GM12878 (cell line): Measurements from ENCODE around the gene EML1. TPM values are rescaled to one million over a fixed set of nuclear protein-coding genes. Genes with fewer than 3 reads are reported as not detected.

Source experiments
- ATAC-seq: fragments of 200-7000 bp; cut with Tn5 transposase; 3 replicates; pipeline ENCODE4 v1.9.1; 2020; ENCODE audit warnings: mild to moderate bottlenecking, moderate library complexity
- BruUV-seq: library from RNA; stranded (reverse); fragments of 400-500 nt; replicated peaks from 2 replicates; lab custom pipeline; 2021; lab: Mats Ljungman, UMichigan
- CTCF ChIA-PET: fragments of 300-600 bp; sonication (Branson Sonifier 250); formaldehyde crosslinking; extraction: SDS; loops from one replicate; lab custom pipeline; 2021; ENCODE audit warnings: inconsistent platforms; lab: Yijun Ruan, JAX
- POLR2A ChIA-PET: fragments of 350-600 bp; formaldehyde crosslinking; extraction: SDS; loops from one replicate; lab custom pipeline; 2021; ENCODE audit warnings: inconsistent platforms; lab: Charles Lee
- RAD21 ChIA-PET: fragments of 300-600 bp; sonication (Branson Sonifier 250); formaldehyde crosslinking; loops from one replicate; lab custom pipeline; 2023; ENCODE audit warnings: antibody characterized with exemption; ENCODE audit not compliant: unreplicated experiment; lab: Charles Lee
- SMC1A ChIA-PET: fragments of 300-600 bp; sonication (Branson Sonifier 250); formaldehyde crosslinking; loops from one replicate; lab custom pipeline; 2023; ENCODE audit not compliant: unreplicated experiment, uncharacterized antibody; lab: Charles Lee
- DNase-seq: peaks from one replicate; pipeline ENCODE4 v3.0.0-alpha.2; 2011; ENCODE audit warnings: low read depth, low spot score
- FAIRE-seq: peaks from 3 replicates; lab custom pipeline; 2011; peaks lifted over from hg19 to GRCh38; lab: Jason Lieb, UNC
- H2AFZ ChIP-seq: 2 replicates; pipeline ENCODE4 v1.6.0; 2011; ENCODE audit warnings: low read depth, low read length, control low read depth; ENCODE audit not compliant: control insufficient read depth
- H3K27ac ChIP-seq: 2 replicates; pipeline ENCODE4 v1.5.1; 2011; ENCODE audit warnings: control low read depth; ENCODE audit not compliant: control insufficient read depth, insufficient read depth
- H3K27me3 ChIP-seq, 2 experiments: replicated peaks in 1 of 2; 2 replicates each; pipeline versions ENCODE4 v1.6.0 to v1.6.1; 2011; ENCODE audit warnings: low read length in 1 of 2; ENCODE audit not compliant: control insufficient read depth in 2 of 2, insufficient read depth in 2 of 2
- H3K36me3 ChIP-seq, 2 experiments: 2 replicates each; pipeline ENCODE4 v1.5.1; 2011; ENCODE audit warnings: low read length in 1 of 2; ENCODE audit not compliant: control insufficient read depth in 2 of 2, insufficient read depth in 2 of 2
- H3K4me1 ChIP-seq: 2 replicates; pipeline ENCODE4 v1.6.1; 2011; ENCODE audit warnings: mild to moderate bottlenecking, low read length, moderate library complexity, mixed read lengths; ENCODE audit not compliant: control insufficient read depth, insufficient read depth
- H3K4me2 ChIP-seq: 2 replicates; pipeline ENCODE4 v1.6.0; 2011; ENCODE audit warnings: control low read depth; ENCODE audit not compliant: control insufficient read depth, insufficient read depth
- H3K4me3 ChIP-seq: fragments of 200-600 bp; sonication (generic); 2 replicates; pipeline ENCODE4 v1.5.1; 2016
- H3K79me2 ChIP-seq: 2 replicates; pipeline ENCODE4 v1.6.0; 2011; ENCODE audit warnings: low read length; ENCODE audit not compliant: control insufficient read depth, insufficient read depth
- H3K9ac ChIP-seq: 2 replicates; pipeline ENCODE4 v1.8.0; 2011; ENCODE audit warnings: low read length, control low read depth, mixed read lengths; ENCODE audit not compliant: control insufficient read depth, insufficient read depth
- H3K9me3 ChIP-seq: replicated peaks from 3 replicates; pipeline ENCODE4 v1.5.1; 2011; ENCODE audit warnings: mild to moderate bottlenecking, low read length; ENCODE audit not compliant: control insufficient read depth, insufficient read depth
- H4K20me1 ChIP-seq: 2 replicates; pipeline ENCODE4 v1.6.0; 2011; ENCODE audit not compliant: control insufficient read depth, insufficient read depth
- BACH1 ChIP-seq: fragments of 450-650 bp; IDR thresholded peaks from 2 replicates; pipeline ENCODE4 v1.6.1; 2017; ENCODE audit warnings: mild to moderate bottlenecking, borderline replicate concordance
- BCLAF1 ChIP-seq: fragments of 450-650 bp; IDR thresholded peaks from 2 replicates; pipeline ENCODE4 v1.6.1; 2017; ENCODE audit warnings: antibody characterized with exemption, mild to moderate bottlenecking, moderate library complexity
- MEF2A ChIP-seq: IDR thresholded peaks from 2 replicates; pipeline ENCODE4 v1.6.1; 2011; ENCODE audit warnings: low read depth, mild to moderate bottlenecking, low read length, moderate library complexity; ENCODE audit not compliant: insufficient read depth
- POLR2A ChIP-seq: IDR thresholded peaks from 2 replicates; pipeline ENCODE4 v1.6.1; 2011; ENCODE audit warnings: low read depth, mild to moderate bottlenecking, low read length
- POLR2AphosphoS5 ChIP-seq: IDR thresholded peaks from 2 replicates; pipeline ENCODE4 v1.6.1; 2011; ENCODE audit warnings: mild to moderate bottlenecking, low read length, inconsistent platforms
- REST ChIP-seq: IDR thresholded peaks from 2 replicates; pipeline ENCODE4 v1.6.1; 2012; ENCODE audit warnings: mild to moderate bottlenecking, low read depth, low read length
- USF1 ChIP-seq: IDR thresholded peaks from 2 replicates; pipeline ENCODE4 v1.6.1; 2011; ENCODE audit warnings: borderline replicate concordance, low read depth, mild to moderate bottlenecking, moderate library complexity, mixed read lengths, low read length; ENCODE audit not compliant: insufficient read depth; ENCODE audit errors: extremely low read length
- ZBTB11 ChIP-seq: fragments of 450-650 bp; formaldehyde crosslinking; IDR thresholded peaks from 2 replicates; pipeline ENCODE4 v1.5.0; 2022; ENCODE audit warnings: mild to moderate bottlenecking, missing genetic modification characterization
- WGBS: methylation state at CpG from one replicate; pipeline ENCODE4 v1.1.6; 2016; ENCODE audit warnings: low lambda C conversion rate; ENCODE audit not compliant: insufficient replicate concordance, insufficient coverage; ENCODE audit errors: missing lambda C conversion rate; 5-methylcytosine and 5-hydroxymethylcytosine counted together
- in situ Hi-C: fragments of 300-500 bp; cut with MboI; formaldehyde crosslinking; loops from 9 replicates; pipeline ENCODE4 v1.14.3; 2018; ENCODE audit warnings: mixed read lengths
- intact Hi-C: fragments of 100-400 bp; cut with micrococcal nuclease; formaldehyde crosslinking; loops from one replicate; pipeline ENCODE4 v1.14.2; 2022; ENCODE audit not compliant: unreplicated experiment
- polyA plus RNA-seq, 11 experiments: library from polyadenylated mRNA; depleted of rRNA in 4 of 11; unstranded in 6 of 11; stranded (reverse) in 5 of 11; fragments of >200 nt; fragmentation: Nextera tagmentation in 4 of 11; fragmentation: Illumina TruSeq in 1 of 11; extraction: Ambion mirVana in 4 of 11; extraction: Trizol in 1 of 11; gene quantifications; 1 replicate in 1 of 11; 2 replicates in 10 of 11; pipeline versions ENCODE4 v1.2.1 to v1.2.3, GENCODE V29; 2011 to 2016; ENCODE audit warnings: inconsistent platforms in 2 of 11, missing spikeins in 2 of 11, low read depth in 1 of 11
- total RNA-seq, 4 experiments: library from RNA; depleted of rRNA in 3 of 4; stranded (reverse); fragments of >200 nt in 3 of 4; fragmentation: Illumina TruSeq in 1 of 4; extraction: Trizol in 1 of 4; gene quantifications; 2 replicates each; pipeline versions ENCODE4 v1.2.1 to v1.2.3, GENCODE V29; 2013 to 2021

Gene EML1
- total and polyA plus RNA-seq, 10 of the 15 experiments (the other 5 are each of a cell fraction or from before 2014, with no cell fraction given) = 0.05 to 3.4 (median 0.11) TPM; not detected in 3

GRCh38 chr14:99790978-99791376, 2.2 kb upstream of the EML1 start (continued):
- TF ChIP-seq BCLAF1 (no peak), MEF2A (no peak), POLR2A (no peak)
- TF ChIP-seq, all 136 proteins: peak for 0

- CTCF ChIA-PET = interaction anchor here (1.0 kb wide), 1 partner anchor 94 kb away, joined by 3 read pairs; no protein-coding TSS in a partner anchor
- TF ChIP-seq ZBTB11 (CRISPR knock-in tag) = no peak
- TF ChIP-seq BACH1 = no peak
- TF ChIP-seq USF1 = no peak
- no peak for TF ChIP-seq POLR2AphosphoS5
- TF ChIP-seq REST = no peak
Observed at GRCh38 chr14:99791476-99792209, 1.6 kb upstream of the EML1 start.

More at GRCh38 chr14:99791476-99792209, 1.6 kb upstream of the EML1 start:
- DNase-seq = no peak
- Histone ChIP-seq H3K4me2 (no peak overlapping the region), H3K36me3 (no peaks in the 10 kb centered on the region), H3K4me1 (no peaks in the 10 kb centered on the region; the same call in 1 of the 2 replicates), H4K20me1 (no peaks in the 10 kb centered on the region), H3K9me3 (no peaks in the 10 kb centered on the region), H3K27ac (no peak overlapping the region), H3K79me2 (no peaks in the 10 kb centered on the region), H3K27me3 (peaks cover 0 to 23% of the 10 kb centered on the region in 2 experiments; a peak in 3 of 4 replicates), H2AFZ (no peak overlapping the region), H3K4me3 (no peak overlapping the region), H3K9ac (no peak overlapping the region)
- intact Hi-C loops (loop anchor here (2.0 kb wide), 1 partner anchor 109 kb away; no protein-coding TSS in a partner anchor), in situ Hi-C loops (no loop called here)
- ChIA-PET SMC1A (interaction anchor here (0.8 kb wide), 1 partner anchor 30 kb away, joined by 3 read pairs; no protein-coding TSS in a partner anchor), POLR2A (no interaction called here), RAD21 (no interaction called here)
- BruUV-seq = no TSS peak
- no peak for FAIRE-seq
- 80% methylated on average over 13 of the region's 13 CpGs for WGBS
- no peak for ATAC-seq
